T-helper 1 cell (primary cell): ENCODE data around the gene PCCB.
"Not testable (repeated sequence)": the region's sequence is repeated elsewhere in the genome, so short reads cannot be mapped to it uniquely, and the experiment has no call there.

ENCODE experiments used
- DNase-seq, 5 donors: peaks; one replicate each; pipeline ENCODE4 v3.0.0-alpha.2; 2012 to 2020
- total RNA-seq, 4 donors: gene quantifications; one replicate each; lab custom pipeline; 2026; lab: John Stamatoyannopoulos, UW

Gene PCCB
- total RNA-seq = 14.6 to 19.0 (median 15.6) reads per million in 4 donors

- DNase-seq = peak; percentile 80 to 95 (median 87)
These were observed at the start of gene PCCB for GRCh38 chr3:136250059-136250902. TSS of gene PCCB (plus strand) at chr3:136250340. CDS start at chr3:136250376, 36 bp downstream.

- no peak for DNase-seq
These were observed 42.5 kb upstream of the PCCB start for GRCh38 chr3:136207489-136208115.

- DNase-seq = no peak
These were observed 40.2 kb upstream of the PCCB start for GRCh38 chr3:136209921-136210320.

GRCh38 chr3:136211547-136211946 lies 38.6 kb upstream of the PCCB start:
- no peak for DNase-seq

- not testable (repeated sequence) for DNase-seq
These were observed 27.4 kb upstream of the PCCB start for GRCh38 chr3:136222746-136223145.

GRCh38 chr3:136232413-136232812 lies 17.7 kb upstream of the PCCB start:
- no peak for DNase-seq

GRCh38 chr3:136235545-136235944 lies 14.6 kb upstream of the PCCB start:
- no peak for DNase-seq

- no peak for DNase-seq
These were observed 14.0 kb upstream of the PCCB start for GRCh38 chr3:136236109-136236508.

- DNase-seq = no peak
These were observed 13.0 kb upstream of the PCCB start for GRCh38 chr3:136237103-136237502.

GRCh38 chr3:136237961-136238649 lies 12.0 kb upstream of the PCCB start:
- no peak for DNase-seq

GRCh38 chr3:136239094-136239493 lies 11.0 kb upstream of the PCCB start:
- DNase-seq = no peak

- DNase-seq = no peak
These were observed 4.4 kb upstream of the PCCB start for GRCh38 chr3:136245691-136246090.

- no peak for DNase-seq
These were observed 2.7 kb upstream of the PCCB start for GRCh38 chr3:136247436-136247835.

GRCh38 chr3:136247855-136248590 lies 2.1 kb upstream of the PCCB start:
- no peak for DNase-seq

GRCh38 chr3:136249091-136249490 lies 1.0 kb upstream of the PCCB start:
- DNase-seq = no peak

GRCh38 chr3:136249593-136249992 lies 547 bp upstream of the PCCB start:
- DNase-seq = peak in 1 of 5 donors; percentile 2

GRCh38 chr3:136250903-136251460 lies 842 bp downstream of the PCCB start:
- DNase-seq = peak in 2 of 5 donors; percentile 2 to 6

- DNase-seq = no peak
These were observed 1.4 kb downstream of the PCCB start for GRCh38 chr3:136251511-136251910.

GRCh38 chr3:136255672-136256406 lies 5.7 kb downstream of the PCCB start:
- DNase-seq = no peak

- DNase-seq = no peak
These were observed 8.1 kb downstream of the PCCB start for GRCh38 chr3:136258199-136258598.

- no peak for DNase-seq
These were observed 11.7 kb downstream of the PCCB start for GRCh38 chr3:136261826-136262225.

GRCh38 chr3:136262559-136262958 lies 12.4 kb downstream of the PCCB start:
- no peak for DNase-seq
